ENCODE results near the gene TLX3. TPM values are rescaled to one million over a fixed set of nuclear protein-coding genes. Genes with fewer than 3 reads are reported as not detected.
A peak's percentile ranks its signal among the peaks of the same experiment; 100 is the strongest.

Gene TLX3
- total RNA-seq, 1 experiment from 2014 or later: not detected

DNA sequence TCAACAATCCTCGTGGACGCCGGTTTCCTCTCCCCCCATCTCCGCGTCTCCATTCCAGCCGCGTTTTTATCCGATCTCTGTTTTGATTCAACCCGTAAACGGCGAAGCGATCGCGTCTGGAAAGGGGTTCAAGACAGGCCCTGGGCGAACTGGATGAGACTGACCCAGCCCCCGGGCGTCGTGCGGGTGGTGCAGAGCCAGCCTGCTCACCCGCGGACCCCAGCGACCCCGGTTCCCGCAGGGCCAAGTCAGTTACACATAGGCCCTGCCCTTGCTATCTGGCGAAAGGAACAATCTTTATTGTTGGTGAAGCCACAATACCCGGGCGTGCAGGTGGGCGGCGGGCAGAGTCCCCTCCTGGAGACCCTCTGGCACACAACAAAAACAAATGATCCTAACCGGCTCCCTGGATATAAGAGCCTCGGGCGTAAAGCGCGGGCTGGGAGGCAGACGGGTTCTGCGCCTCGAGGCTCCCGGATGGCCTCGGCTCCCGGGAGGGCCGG lies 1.8 kb downstream of the TLX3 start:
- ChIA-PET POLR2A (no interaction called here), CTCF (interaction anchor here (0.6 kb wide), 1 partner anchor 565 kb away, joined by 4 read pairs; no protein-coding TSS in a partner anchor)
- ATAC-seq (no peak; the same call in 1 of the 2 replicates), DNase-seq (ENCODE audit: low read depth, low spot score) (no peak)
- Histone ChIP-seq H3K27ac (ENCODE audit: low read length) (no peak overlapping the region), H3K4me3 (ENCODE audit: low read depth in 2 of 2, low read length in 2 of 2) (no peak overlapping the region), H3K9me3 (ENCODE audit: control insufficient read depth, insufficient read depth, low read depth, low read length) (no peaks in the 10 kb centered on the region), H3K36me3 (ENCODE audit: control insufficient read depth, insufficient read depth, low read length) (no peaks in the 10 kb centered on the region), H3K4me1 (ENCODE audit: control insufficient read depth, insufficient read depth, low read length) (no peaks in the 10 kb centered on the region), H3K27me3 (ENCODE audit: control insufficient read depth, insufficient read depth, low read length) (no peaks in the 10 kb centered on the region; the same call in 1 of the 2 replicates)
- TF ChIP-seq SIN3A (IDR thresholded peaks at IDR 0.05; ENCODE audit: borderline replicate concordance, insufficient read depth, low read depth, low read length) (no peak), TCF7L2 (IDR thresholded peaks at IDR 0.05; ENCODE audit: low read depth, low read length) (no peak), POLR2AphosphoS5 (IDR thresholded peaks at IDR 0.05; ENCODE audit: low read depth, low read length) (no peak)
- TF ChIP-seq, protein P1, sequence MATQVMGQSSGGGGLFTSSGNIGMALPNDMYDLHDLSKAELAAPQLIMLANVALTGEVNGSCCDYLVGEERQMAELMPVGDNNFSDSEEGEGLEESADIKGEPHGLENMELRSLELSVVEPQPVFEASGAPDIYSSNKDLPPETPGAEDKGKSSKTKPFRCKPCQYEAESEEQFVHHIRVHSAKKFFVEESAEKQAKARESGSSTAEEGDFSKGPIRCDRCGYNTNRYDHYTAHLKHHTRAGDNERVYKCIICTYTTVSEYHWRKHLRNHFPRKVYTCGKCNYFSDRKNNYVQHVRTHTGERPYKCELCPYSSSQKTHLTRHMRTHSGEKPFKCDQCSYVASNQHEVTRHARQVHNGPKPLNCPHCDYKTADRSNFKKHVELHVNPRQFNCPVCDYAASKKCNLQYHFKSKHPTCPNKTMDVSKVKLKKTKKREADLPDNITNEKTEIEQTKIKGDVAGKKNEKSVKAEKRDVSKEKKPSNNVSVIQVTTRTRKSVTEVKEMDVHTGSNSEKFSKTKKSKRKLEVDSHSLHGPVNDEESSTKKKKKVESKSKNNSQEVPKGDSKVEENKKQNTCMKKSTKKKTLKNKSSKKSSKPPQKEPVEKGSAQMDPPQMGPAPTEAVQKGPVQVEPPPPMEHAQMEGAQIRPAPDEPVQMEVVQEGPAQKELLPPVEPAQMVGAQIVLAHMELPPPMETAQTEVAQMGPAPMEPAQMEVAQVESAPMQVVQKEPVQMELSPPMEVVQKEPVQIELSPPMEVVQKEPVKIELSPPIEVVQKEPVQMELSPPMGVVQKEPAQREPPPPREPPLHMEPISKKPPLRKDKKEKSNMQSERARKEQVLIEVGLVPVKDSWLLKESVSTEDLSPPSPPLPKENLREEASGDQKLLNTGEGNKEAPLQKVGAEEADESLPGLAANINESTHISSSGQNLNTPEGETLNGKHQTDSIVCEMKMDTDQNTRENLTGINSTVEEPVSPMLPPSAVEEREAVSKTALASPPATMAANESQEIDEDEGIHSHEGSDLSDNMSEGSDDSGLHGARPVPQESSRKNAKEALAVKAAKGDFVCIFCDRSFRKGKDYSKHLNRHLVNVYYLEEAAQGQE (IDR thresholded peaks at IDR 0.05; ENCODE audit: insufficient read depth in 1 of 2, low read depth in 2 of 2, low read length in 1 of 2): no peak
- TF ChIP-seq, protein P2, sequence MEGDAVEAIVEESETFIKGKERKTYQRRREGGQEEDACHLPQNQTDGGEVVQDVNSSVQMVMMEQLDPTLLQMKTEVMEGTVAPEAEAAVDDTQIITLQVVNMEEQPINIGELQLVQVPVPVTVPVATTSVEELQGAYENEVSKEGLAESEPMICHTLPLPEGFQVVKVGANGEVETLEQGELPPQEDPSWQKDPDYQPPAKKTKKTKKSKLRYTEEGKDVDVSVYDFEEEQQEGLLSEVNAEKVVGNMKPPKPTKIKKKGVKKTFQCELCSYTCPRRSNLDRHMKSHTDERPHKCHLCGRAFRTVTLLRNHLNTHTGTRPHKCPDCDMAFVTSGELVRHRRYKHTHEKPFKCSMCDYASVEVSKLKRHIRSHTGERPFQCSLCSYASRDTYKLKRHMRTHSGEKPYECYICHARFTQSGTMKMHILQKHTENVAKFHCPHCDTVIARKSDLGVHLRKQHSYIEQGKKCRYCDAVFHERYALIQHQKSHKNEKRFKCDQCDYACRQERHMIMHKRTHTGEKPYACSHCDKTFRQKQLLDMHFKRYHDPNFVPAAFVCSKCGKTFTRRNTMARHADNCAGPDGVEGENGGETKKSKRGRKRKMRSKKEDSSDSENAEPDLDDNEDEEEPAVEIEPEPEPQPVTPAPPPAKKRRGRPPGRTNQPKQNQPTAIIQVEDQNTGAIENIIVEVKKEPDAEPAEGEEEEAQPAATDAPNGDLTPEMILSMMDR (IDR thresholded peaks at IDR 0.05): no peak
- intact Hi-C loops (cut with micrococcal nuclease; ENCODE audit: unreplicated experiment): no loop called here
- in situ Hi-C loops (cut with HindIII; ENCODE audit: low pct_unique_long_range_greater_than_20kb, low sequenced_read_pairs): no loop called here
- no TSS peak for BruUV-seq (replicated peaks)

DNA sequence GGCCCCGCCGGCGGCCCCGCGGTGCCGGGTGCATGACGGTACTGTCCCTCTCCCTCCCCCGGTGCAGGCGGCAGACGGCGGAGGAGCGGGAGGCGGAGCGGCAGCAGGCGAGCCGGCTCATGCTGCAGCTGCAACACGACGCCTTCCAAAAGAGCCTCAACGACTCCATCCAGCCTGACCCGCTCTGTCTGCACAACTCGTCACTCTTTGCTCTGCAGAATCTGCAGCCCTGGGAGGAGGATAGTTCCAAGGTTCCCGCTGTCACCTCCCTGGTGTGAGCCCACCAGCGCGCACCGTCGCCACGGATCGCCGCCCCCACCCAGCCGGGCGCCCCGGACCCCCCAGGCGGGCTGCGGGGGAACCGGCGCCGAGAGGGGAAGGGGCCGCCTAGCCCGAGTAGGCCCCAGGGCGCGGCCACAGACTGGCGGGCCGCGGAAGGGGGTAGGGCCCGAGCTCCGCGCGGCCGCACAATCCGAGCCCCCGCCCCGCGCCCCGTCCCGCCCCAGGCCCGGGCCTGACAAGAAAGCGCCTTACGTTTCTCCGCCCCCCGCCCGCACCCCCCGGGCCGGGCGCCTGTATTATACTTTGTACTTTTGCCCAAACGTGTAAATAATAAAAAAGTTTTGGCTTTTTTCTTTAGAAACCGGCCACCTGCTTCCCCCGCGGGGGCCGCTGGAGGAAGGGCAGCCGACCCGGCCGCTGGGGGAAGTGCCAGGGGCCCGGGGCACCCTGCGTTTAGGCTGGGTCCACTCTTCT lies 2.5 kb downstream of the TLX3 start:
- Histone ChIP-seq H3K27me3 (ENCODE audit: control insufficient read depth, insufficient read depth, low read length) (no peaks in the 10 kb centered on the region; the same call in 1 of the 2 replicates), H3K27ac (ENCODE audit: low read length) (no peak overlapping the region), H3K4me3 (ENCODE audit: low read depth in 2 of 2, low read length in 2 of 2) (peak overlapping the region; percentile 18 to 35), H3K9me3 (ENCODE audit: control insufficient read depth, insufficient read depth, low read depth, low read length) (no peaks in the 10 kb centered on the region), H3K36me3 (ENCODE audit: control insufficient read depth, insufficient read depth, low read length) (no peaks in the 10 kb centered on the region), H3K4me1 (ENCODE audit: control insufficient read depth, insufficient read depth, low read length) (no peaks in the 10 kb centered on the region)
- intact Hi-C loops (cut with micrococcal nuclease; ENCODE audit: unreplicated experiment) (no loop called here), in situ Hi-C loops (cut with HindIII; ENCODE audit: low pct_unique_long_range_greater_than_20kb, low sequenced_read_pairs) (no loop called here)
- ChIA-PET POLR2A (no interaction called here), CTCF (interaction anchor here (0.6 kb wide), 1 partner anchor 566 kb away, joined by 4 read pairs; no protein-coding TSS in a partner anchor)
- TF ChIP-seq POLR2AphosphoS5 (IDR thresholded peaks at IDR 0.05; ENCODE audit: low read depth, low read length) (no peak), SIN3A (IDR thresholded peaks at IDR 0.05; ENCODE audit: borderline replicate concordance, insufficient read depth, low read depth, low read length) (no peak), TCF7L2 (IDR thresholded peaks at IDR 0.05; ENCODE audit: low read depth, low read length) (no peak)
- TF ChIP-seq, protein P2 (IDR thresholded peaks at IDR 0.05): no peak
- TF ChIP-seq, protein P1 (IDR thresholded peaks at IDR 0.05; ENCODE audit: insufficient read depth in 1 of 2, low read depth in 2 of 2, low read length in 1 of 2): no peak
- no TSS peak for BruUV-seq (replicated peaks)
- DNase-seq (ENCODE audit: low read depth, low spot score): no peak
- ATAC-seq: peak; percentile 77
